Brain microvascular endothelial cell (primary cell): ENCODE data around the gene MAP3K9.

Experiments used
- DNase-seq: peaks from one replicate; pipeline ENCODE4 v3.0.0-alpha.2; 2020
- H3K27ac ChIP-seq: fragments of 250-450 bp; sonication (Bioruptor Pico); 2 replicates; pipeline ENCODE4 v1.5.1; 2020; ENCODE audit warnings: mild to moderate bottlenecking, moderate library complexity
- H3K27me3 ChIP-seq: fragments of 250-450 bp; sonication (Bioruptor Pico); replicated peaks from 2 replicates; pipeline ENCODE4 v1.5.1; 2020; ENCODE audit warnings: mild to moderate bottlenecking
- H3K36me3 ChIP-seq: fragments of 250-450 bp; sonication (Bioruptor Pico); replicated peaks from 2 replicates; pipeline ENCODE4 v1.5.1; 2020; ENCODE audit warnings: mild to moderate bottlenecking
- H3K4me3 ChIP-seq: 2 replicates; pipeline ENCODE4 v1.5.1; 2011; ENCODE audit warnings: low read depth, mild to moderate bottlenecking, control low read depth, low read length, moderate library complexity
- in situ Hi-C: cut with HindIII; loops from 2 replicates; pipeline ENCODE4 v1.10.0; 2017; ENCODE audit warnings: low sequenced_read_pairs, low pct_ligation_motif_present
- TF ChIP-seq, protein P1 (sequence below): IDR thresholded peaks from 2 replicates; pipeline ENCODE4 v1.5.1; 2011; ENCODE audit warnings: low read depth, mild to moderate bottlenecking, moderate library complexity, low read length, control low read depth, inconsistent platforms; ENCODE audit errors: missing control alignments

The MAP3K9 gene

DNA sequence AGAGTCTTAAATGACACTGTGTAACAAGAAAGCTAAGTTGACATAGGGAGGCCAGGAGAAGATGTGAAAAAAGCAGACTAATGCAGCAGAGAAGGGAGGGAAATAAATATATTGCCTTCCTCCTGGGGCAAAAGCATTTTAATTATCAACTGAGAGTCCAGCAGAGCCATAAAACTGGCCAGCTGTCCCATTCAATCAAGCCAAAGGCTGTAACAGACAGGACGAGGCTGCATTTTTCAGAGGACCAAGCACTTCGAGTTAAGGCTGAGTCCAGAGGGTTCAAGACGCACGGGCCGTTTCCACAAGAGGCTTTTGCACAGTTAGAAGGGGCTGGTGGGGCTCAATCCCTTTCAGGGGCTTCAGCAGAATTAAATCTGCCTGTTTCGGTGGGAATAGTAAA, 20.4 kb downstream of the MAP3K9 start:
- no peak for DNase-seq
- no peak overlapping the region for H3K27ac ChIP-seq
- no peaks in the 10 kb centered on the region for H3K36me3 ChIP-seq
- TF ChIP-seq, protein P1, sequence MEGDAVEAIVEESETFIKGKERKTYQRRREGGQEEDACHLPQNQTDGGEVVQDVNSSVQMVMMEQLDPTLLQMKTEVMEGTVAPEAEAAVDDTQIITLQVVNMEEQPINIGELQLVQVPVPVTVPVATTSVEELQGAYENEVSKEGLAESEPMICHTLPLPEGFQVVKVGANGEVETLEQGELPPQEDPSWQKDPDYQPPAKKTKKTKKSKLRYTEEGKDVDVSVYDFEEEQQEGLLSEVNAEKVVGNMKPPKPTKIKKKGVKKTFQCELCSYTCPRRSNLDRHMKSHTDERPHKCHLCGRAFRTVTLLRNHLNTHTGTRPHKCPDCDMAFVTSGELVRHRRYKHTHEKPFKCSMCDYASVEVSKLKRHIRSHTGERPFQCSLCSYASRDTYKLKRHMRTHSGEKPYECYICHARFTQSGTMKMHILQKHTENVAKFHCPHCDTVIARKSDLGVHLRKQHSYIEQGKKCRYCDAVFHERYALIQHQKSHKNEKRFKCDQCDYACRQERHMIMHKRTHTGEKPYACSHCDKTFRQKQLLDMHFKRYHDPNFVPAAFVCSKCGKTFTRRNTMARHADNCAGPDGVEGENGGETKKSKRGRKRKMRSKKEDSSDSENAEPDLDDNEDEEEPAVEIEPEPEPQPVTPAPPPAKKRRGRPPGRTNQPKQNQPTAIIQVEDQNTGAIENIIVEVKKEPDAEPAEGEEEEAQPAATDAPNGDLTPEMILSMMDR, result no peak
- H3K27me3 ChIP-seq, result no peaks in the 10 kb centered on the region
- in situ Hi-C loops, result no loop called here
- H3K4me3 ChIP-seq, result no peak overlapping the region

DNA sequence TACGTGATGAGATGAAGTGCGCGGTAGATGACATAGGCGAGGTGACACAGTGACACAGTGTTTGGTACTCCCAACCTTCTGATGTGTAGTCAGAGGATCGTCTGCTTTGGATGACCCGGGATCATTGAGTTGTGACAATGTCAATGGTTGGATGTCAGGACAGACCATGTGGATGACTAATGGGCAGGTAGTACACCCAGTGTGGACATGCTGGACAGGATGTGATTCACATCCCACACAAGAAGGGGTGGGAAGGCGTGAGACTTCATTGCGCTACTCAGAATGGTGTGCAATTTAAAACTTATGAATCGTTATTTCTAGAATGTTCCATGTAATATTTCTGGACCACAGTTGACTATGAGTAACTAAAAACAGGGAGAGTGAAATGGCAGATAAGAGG, 23.8 kb downstream of the MAP3K9 start:
- in situ Hi-C loops, result no loop called here
- peak; percentile 11 for DNase-seq
- H3K36me3 ChIP-seq, result no peaks in the 10 kb centered on the region
- no peak overlapping the region for H3K4me3 ChIP-seq
- no peaks in the 10 kb centered on the region for H3K27me3 ChIP-seq
- H3K27ac ChIP-seq, result no peak overlapping the region
- TF ChIP-seq, protein P1, result no peak

DNA sequence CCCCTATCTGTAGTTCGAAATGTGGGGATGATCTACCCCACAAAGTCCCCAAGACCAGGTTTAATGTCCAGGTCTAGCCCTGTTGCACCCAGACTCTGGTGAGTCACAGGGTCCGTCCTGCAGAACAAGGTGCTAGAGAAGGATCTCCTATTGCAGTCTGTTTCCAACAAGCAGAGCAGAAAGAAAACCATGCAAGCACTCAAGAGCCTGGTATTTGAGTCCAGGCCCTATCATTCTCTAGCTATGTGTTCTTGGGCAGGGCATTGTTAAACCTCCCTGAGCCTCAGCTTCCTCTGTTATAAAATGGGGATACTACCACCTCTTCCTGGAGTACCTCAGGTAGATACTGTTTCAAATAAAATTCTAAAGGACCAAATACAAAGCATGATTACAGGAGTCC, 24.4 kb downstream of the MAP3K9 start:
- no peak for DNase-seq
- Histone ChIP-seq H3K36me3 (no peaks in the 10 kb centered on the region), H3K27ac (no peak overlapping the region), H3K27me3 (no peaks in the 10 kb centered on the region), H3K4me3 (no peak overlapping the region)
- TF ChIP-seq, protein P1, result no peak
- in situ Hi-C loops, result no loop called here

DNA sequence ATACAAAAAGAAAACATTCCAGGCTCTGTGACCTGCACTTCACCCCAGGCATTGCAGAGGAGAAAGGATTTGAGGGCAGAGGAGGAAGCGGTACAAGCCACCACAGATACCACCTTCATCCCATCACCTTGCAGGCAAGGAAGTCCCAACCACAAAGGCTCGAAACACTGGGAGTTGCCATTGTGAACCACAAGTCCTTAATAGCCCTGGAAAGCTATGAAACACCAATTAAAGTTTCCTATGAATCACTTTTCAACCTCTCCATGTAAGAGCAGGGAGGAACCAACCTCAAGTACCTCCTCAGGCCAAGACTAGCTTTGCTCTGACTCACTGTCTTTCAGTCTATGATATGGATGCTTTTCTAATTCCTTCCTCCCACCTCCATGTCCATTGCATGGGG, 27.0 kb downstream of the MAP3K9 start:
- no peaks in the 10 kb centered on the region for H3K27me3 ChIP-seq

DNA sequence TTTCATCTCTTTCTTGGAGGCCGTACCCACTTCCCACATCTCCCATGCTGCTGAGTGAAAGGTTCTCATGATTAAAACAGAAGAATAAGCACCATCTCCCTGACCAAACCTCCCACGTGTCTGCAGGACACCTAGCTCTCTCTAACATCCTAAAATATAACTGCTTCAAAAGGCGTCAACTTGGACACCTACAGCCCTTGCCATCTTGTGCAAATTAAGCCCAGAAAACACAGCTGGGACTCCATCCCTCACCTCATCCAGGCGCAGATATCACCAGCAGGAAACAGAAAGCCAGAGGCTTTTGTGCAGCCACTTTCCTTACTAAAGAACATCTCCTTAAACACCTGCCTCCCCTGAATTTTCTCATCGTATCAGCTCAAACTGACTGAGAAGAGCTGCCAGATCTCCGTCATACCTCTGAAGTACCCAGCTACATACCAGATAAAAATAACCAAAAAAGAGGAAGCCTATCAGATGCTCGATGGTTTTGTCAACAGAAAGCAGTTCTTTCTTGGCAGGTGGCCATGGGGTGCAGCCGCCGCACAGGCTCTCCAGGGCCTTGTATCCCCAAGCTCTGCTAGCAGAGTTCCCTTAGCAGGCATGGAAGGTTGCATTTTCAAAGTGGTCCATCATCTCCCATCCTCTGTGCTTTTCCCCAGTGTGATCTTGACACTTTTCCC, 28.8 kb downstream of the MAP3K9 start:
- TF ChIP-seq, protein P1, result no peak
- Histone ChIP-seq H3K27ac (no peak overlapping the region), H3K4me3 (no peak overlapping the region), H3K36me3 (no peaks in the 10 kb centered on the region), H3K27me3 (no peaks in the 10 kb centered on the region)
- DNase-seq, result no peak
- in situ Hi-C loops, result no loop called here

More for the DNA sequence above, 27.0 kb downstream of the MAP3K9 start:
- in situ Hi-C loops, result no loop called here
- Histone ChIP-seq H3K27ac (peak overlapping the region; percentile 47), H3K4me3 (no peak overlapping the region), H3K36me3 (no peaks in the 10 kb centered on the region)
- peak; percentile 56 for DNase-seq
- TF ChIP-seq, protein P1, result no peak

DNA sequence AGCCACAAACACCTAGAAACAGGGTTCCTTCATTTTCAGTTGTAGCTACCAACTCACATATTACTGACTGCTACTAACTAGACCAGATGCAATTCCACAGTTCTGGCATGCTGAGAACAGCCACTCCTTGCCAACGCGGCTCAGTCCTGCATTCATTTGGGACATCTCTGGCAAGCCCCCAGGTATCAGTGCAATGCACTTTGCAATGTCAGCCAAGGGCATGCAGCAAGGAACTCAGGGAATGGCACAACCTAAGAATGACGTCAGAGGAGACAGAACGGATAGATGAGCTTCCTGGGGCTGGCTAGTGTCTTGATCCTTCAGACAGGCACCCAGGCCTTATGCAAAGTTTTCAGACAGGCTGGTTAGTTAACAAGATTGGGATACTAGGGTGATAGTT, 29.6 kb downstream of the MAP3K9 start:
- Histone ChIP-seq H3K36me3 (no peaks in the 10 kb centered on the region), H3K4me3 (no peak overlapping the region), H3K27ac (no peak overlapping the region), H3K27me3 (no peaks in the 10 kb centered on the region)
- in situ Hi-C loops, result no loop called here
- DNase-seq, result no peak
- TF ChIP-seq, protein P1, result no peak
